Endothelial cell of umbilical vein (primary cell): ENCODE measurements around the gene LRP1B. TPM values are rescaled to one million over a fixed set of nuclear protein-coding genes. Genes with fewer than 3 reads are reported as not detected.

Experiments used
- BruUV-seq: library from RNA; stranded (reverse); fragments of 400-500 nt; replicated peaks from 2 replicates; lab custom pipeline; 2021; lab: Mats Ljungman, UMichigan
- CTCF ChIA-PET: fragments of 300-600, 350-600 bp; sonication (Branson Sonifier 250); formaldehyde crosslinking; loops from one replicate; lab custom pipeline; 2021; ENCODE audit warnings: antibody characterized with exemption, inconsistent platforms; lab: Charles Lee
- POLR2A ChIA-PET: fragments of 300-600, 350-600 bp; sonication (Branson Sonifier 250); formaldehyde crosslinking; loops from one replicate; lab custom pipeline; 2021; ENCODE audit warnings: antibody characterized with exemption, inconsistent platforms; lab: Charles Lee
- DNase-seq: peaks from one replicate; pipeline ENCODE4 v3.0.0-alpha.2; 2011; ENCODE audit warnings: low read depth, low spot score
- FAIRE-seq: peaks from 2 replicates; lab custom pipeline; 2011; peaks lifted over from hg19 to GRCh38; lab: Jason Lieb, UNC
- H2AFZ ChIP-seq: 2 replicates; pipeline ENCODE4 v1.6.0; 2012; ENCODE audit warnings: low read depth, low read length, control low read depth, inconsistent platforms
- H3K27ac ChIP-seq: 2 replicates; pipeline ENCODE4 v1.5.1; 2011; ENCODE audit warnings: low read depth, mild to moderate bottlenecking, control low read depth, low read length, moderate library complexity; ENCODE audit not compliant: insufficient read depth
- H3K27me3 ChIP-seq, 2 experiments: 2 replicates each; pipeline versions ENCODE4 v1.6.0 to v1.6.1; 2011; ENCODE audit warnings: low read length in 2 of 2, mixed read lengths in 1 of 2; ENCODE audit not compliant: control insufficient read depth in 2 of 2, insufficient read depth in 2 of 2
- H3K36me3 ChIP-seq, 2 experiments: 2 replicates in 1 of 2; 3 replicates in 1 of 2; pipeline ENCODE4 v1.5.1; 2011; ENCODE audit warnings: low read length in 2 of 2, mild to moderate bottlenecking in 1 of 2, moderate library complexity in 1 of 2; ENCODE audit not compliant: control insufficient read depth in 2 of 2, insufficient read depth in 2 of 2; ENCODE audit errors: extremely low read depth in 1 of 2
- H3K4me1 ChIP-seq: 3 replicates; pipeline ENCODE4 v1.5.1; 2011; ENCODE audit warnings: mild to moderate bottlenecking, low read length; ENCODE audit not compliant: control insufficient read depth, insufficient read depth; ENCODE audit errors: extremely low read depth
- H3K4me2 ChIP-seq: 2 replicates; pipeline ENCODE4 v1.6.1; 2011; ENCODE audit warnings: low read length, control low read depth, mixed read lengths; ENCODE audit not compliant: insufficient read depth
- H3K4me3 ChIP-seq, 3 experiments: fragments of 200-600 bp in 1 of 3; sonication (generic), shearing (Covaris generic) in 1 of 3; replicated peaks in 1 of 3; 2 replicates each; pipeline ENCODE4 v1.5.1; 2011 to 2016; ENCODE audit warnings: control low read depth in 3 of 3, low read length in 3 of 3, mild to moderate bottlenecking in 2 of 3, inconsistent platforms in 1 of 3, low read depth in 1 of 3, moderate library complexity in 1 of 3; ENCODE audit not compliant: insufficient read depth in 1 of 3
- H3K79me2 ChIP-seq: 2 replicates; pipeline ENCODE4 v1.6.0; 2012; ENCODE audit warnings: low read length, inconsistent platforms; ENCODE audit not compliant: control insufficient read depth, insufficient read depth
- H3K9ac ChIP-seq: replicated peaks from 2 replicates; pipeline ENCODE3; 2011; ENCODE audit warnings: low read length, control low read depth; ENCODE audit not compliant: insufficient read depth; ENCODE audit errors: extremely low read depth
- H3K9me1 ChIP-seq: replicated peaks from 3 replicates; pipeline ENCODE4 v1.6.0; 2011; ENCODE audit warnings: mild to moderate bottlenecking, low read length; ENCODE audit not compliant: control insufficient read depth, insufficient read depth; ENCODE audit errors: extremely low read depth
- H3K9me3 ChIP-seq: replicated peaks from 2 replicates; pipeline ENCODE4 v1.5.1; 2012; ENCODE audit warnings: low read length, inconsistent platforms; ENCODE audit not compliant: control insufficient read depth, insufficient read depth
- H4K20me1 ChIP-seq: replicated peaks from 2 replicates; pipeline ENCODE3; 2011; ENCODE audit warnings: mild to moderate bottlenecking, low read length; ENCODE audit not compliant: control insufficient read depth, insufficient read depth; ENCODE audit errors: extremely low read depth
- CTCF ChIP-seq, 2 donors: IDR thresholded peaks; 1 replicate in 1 of 2; 2 replicates in 1 of 2; pipeline ENCODE4 v1.5.1; 2011; ENCODE audit warnings: low read length in 2 of 2, mild to moderate bottlenecking in 2 of 2, moderate library complexity in 2 of 2, control low read depth in 1 of 2, inconsistent platforms in 1 of 2, low read depth in 1 of 2; ENCODE audit not compliant: insufficient read depth in 1 of 2; ENCODE audit errors: extremely low read depth in 1 of 2
- EZH2 ChIP-seq: IDR thresholded peaks from 2 replicates; pipeline ENCODE4 v1.6.1; 2012; ENCODE audit warnings: borderline replicate concordance, low read depth, mild to moderate bottlenecking, moderate library complexity, low read length, inconsistent platforms; ENCODE audit not compliant: severe bottlenecking
- FOS ChIP-seq: IDR thresholded peaks from 2 replicates; pipeline ENCODE4 v1.6.1; 2011; ENCODE audit warnings: mild to moderate bottlenecking, low read length, moderate library complexity, borderline replicate concordance; ENCODE audit not compliant: insufficient read depth
- GATA2 ChIP-seq: IDR thresholded peaks from 2 replicates; pipeline ENCODE4 v1.7.0; 2011; ENCODE audit warnings: low read depth, mild to moderate bottlenecking, moderate library complexity, mixed read lengths, low read length; ENCODE audit not compliant: insufficient read length, insufficient read depth
- JUN ChIP-seq: IDR thresholded peaks from 2 replicates; pipeline ENCODE4 v1.6.1; 2011; ENCODE audit warnings: borderline replicate concordance, low read depth; ENCODE audit not compliant: insufficient read length, insufficient read depth
- MAX ChIP-seq: IDR thresholded peaks from 2 replicates; pipeline ENCODE4 v1.6.1; 2011; ENCODE audit not compliant: insufficient read depth, insufficient read length
- MYC ChIP-seq: IDR thresholded peaks from one replicate; pipeline ENCODE4 v1.6.1; 2011; ENCODE audit warnings: mild to moderate bottlenecking, low read depth, low read length
- POLR2A ChIP-seq: IDR thresholded peaks from 2 replicates; pipeline ENCODE4 v1.6.1; 2012; ENCODE audit warnings: low read depth, mild to moderate bottlenecking, control low read depth, low read length
- POLR2AphosphoS5 ChIP-seq: IDR thresholded peaks from 2 replicates; pipeline ENCODE4 v1.6.1; 2012; ENCODE audit warnings: low read depth, mild to moderate bottlenecking, control low read depth, low read length, moderate library complexity; ENCODE audit not compliant: insufficient read depth
- dilution Hi-C: fragments of 300-500 bp; cut with MboI; formaldehyde crosslinking; loops from one replicate; pipeline ENCODE4 v1.15.0; 2019; ENCODE audit warnings: low sequenced_read_pairs; ENCODE audit not compliant: extremely low pct_ligation_motif_present
- intact Hi-C: fragments of 100-400 bp; cut with micrococcal nuclease; formaldehyde crosslinking; loops from one replicate; pipeline ENCODE4 v1.10.0; 2022
- polyA plus RNA-seq, 4 experiments: library from polyadenylated mRNA; depleted of rRNA in 3 of 4; stranded (reverse) in 3 of 4; unstranded in 1 of 4; fragments of >200 nt; gene quantifications; 2 replicates each; pipeline versions ENCODE4 v1.2.1 to v1.2.3, GENCODE V29; 2011 to 2012; ENCODE audit warnings: missing spikeins in 1 of 4
- total RNA-seq: library from RNA; stranded (reverse); gene quantifications from 2 replicates; pipeline ENCODE4 v1.2.3, GENCODE V29; 2021

Gene LRP1B
- total and polyA plus RNA-seq, 2 donors (not counting 3 experiments of a cell fraction or from before 2014, with no cell fraction given) = 0.03 to 0.07 TPM

- Histone ChIP-seq H3K27ac (no peak overlapping the region), H4K20me1 (no peaks in the 10 kb centered on the region), H3K9ac (no peak overlapping the region), H3K4me1 (no peaks in the 10 kb centered on the region), H3K79me2 (no peaks in the 10 kb centered on the region), H3K27me3 (no peaks in the 10 kb centered on the region), H3K4me2 (no peak overlapping the region), H3K36me3 (no peaks in the 10 kb centered on the region), H3K9me3 (no peaks in the 10 kb centered on the region), H3K9me1 (no peaks in the 10 kb centered on the region), H3K4me3 (no peak overlapping the region), H2AFZ (no peak overlapping the region)
- ChIA-PET CTCF (no interaction called here), POLR2A (no interaction called here)
- dilution Hi-C loops = no loop called here
- DNase-seq (no peak), FAIRE-seq (no peak)
- BruUV-seq = no TSS peak
- no peak for TF ChIP-seq EZH2
- no peak for TF ChIP-seq GATA2
- TF ChIP-seq POLR2AphosphoS5 = no peak
- TF ChIP-seq CTCF (IDR thresholded peaks at IDR 0.05; ENCODE audit: extremely low read depth in 1 of 2, insufficient read depth in 1 of 2, low read depth in 1 of 2, low read length in 2 of 2) = no peak
- intact Hi-C loops = no loop called here
Measured at GRCh38 chr2:142095647-142096046, 35.2 kb downstream of the LRP1B start.

- ChIA-PET CTCF (interaction anchor here (0.6 kb wide), 1 partner anchor 1627 kb away, joined by 5 read pairs; no protein-coding TSS in a partner anchor), POLR2A (no interaction called here)
- Histone ChIP-seq H3K79me2 (no peaks in the 10 kb centered on the region), H2AFZ (no peak overlapping the region), H4K20me1 (no peaks in the 10 kb centered on the region), H3K9me3 (no peaks in the 10 kb centered on the region), H3K27me3 (no peaks in the 10 kb centered on the region), H3K4me2 (no peak overlapping the region), H3K4me1 (no peaks in the 10 kb centered on the region), H3K9ac (no peak overlapping the region), H3K36me3 (no peaks in the 10 kb centered on the region), H3K27ac (no peak overlapping the region), H3K9me1 (no peaks in the 10 kb centered on the region), H3K4me3 (no peak overlapping the region)
- no peak for DNase-seq
- TF ChIP-seq FOS (no peak), MAX (no peak), CTCF (IDR thresholded peaks at IDR 0.05; ENCODE audit: extremely low read depth in 1 of 2, insufficient read depth in 1 of 2, low read depth in 1 of 2, low read length in 2 of 2) (no peak), GATA2 (no peak), EZH2 (no peak), MYC (no peak), JUN (no peak), POLR2AphosphoS5 (no peak), POLR2A (no peak)
- BruUV-seq = no TSS peak
- dilution Hi-C loops = no loop called here
- FAIRE-seq = no peak
- intact Hi-C loops = no loop called here
Measured at GRCh38 chr2:142094233-142094632, 36.6 kb downstream of the LRP1B start.
